NCI-H2081 treated with DMSO at 0.1 percent for 48 hours (cell line): ENCODE measurements around the gene WNT7B.

ENCODE experiments used
- DNase-seq: peaks from one replicate; lab custom pipeline; 2025; lab: John Stamatoyannopoulos, UW

Gene WNT7B

GRCh38 chr22:45977003-45977411 lies at the start of gene WNT7B:
Gene WNT7B, minus strand, starts transcription at chr22:45977162. Its CDS starts 408 bp downstream, at chr22:45976754.
- DNase-seq = no peak

- no peak for DNase-seq
Observed at GRCh38 chr22:46025973-46026898, 49.3 kb upstream of the WNT7B start.

GRCh38 chr22:46025225-46025972 lies 48.4 kb upstream of the WNT7B start:
- DNase-seq = no peak

- no peak for DNase-seq
Observed at GRCh38 chr22:46024136-46024840, 47.3 kb upstream of the WNT7B start.

GRCh38 chr22:46023558-46023981 lies 46.6 kb upstream of the WNT7B start:
- DNase-seq = no peak

- no peak for DNase-seq
Observed at GRCh38 chr22:46022881-46023512, 46.0 kb upstream of the WNT7B start.

GRCh38 chr22:46021577-46021976 lies 44.6 kb upstream of the WNT7B start:
- no peak for DNase-seq

- no peak for DNase-seq
Observed at GRCh38 chr22:46019351-46019750, 42.4 kb upstream of the WNT7B start.

- no peak for DNase-seq
Observed at GRCh38 chr22:46018859-46019258, 41.9 kb upstream of the WNT7B start.

- no peak for DNase-seq
Observed at GRCh38 chr22:46017166-46017565, 40.2 kb upstream of the WNT7B start.

GRCh38 chr22:46013460-46014416 lies 36.8 kb upstream of the WNT7B start:
- DNase-seq = no peak

GRCh38 chr22:46012881-46013281 lies 35.9 kb upstream of the WNT7B start:
- DNase-seq = no peak

GRCh38 chr22:46012182-46012880 lies 35.4 kb upstream of the WNT7B start:
- DNase-seq = no peak

- DNase-seq = no peak
Observed at GRCh38 chr22:46011627-46012181, 34.7 kb upstream of the WNT7B start.

- DNase-seq = no peak
Observed at GRCh38 chr22:46010951-46011626, 34.1 kb upstream of the WNT7B start.

- DNase-seq = no peak
Observed at GRCh38 chr22:46010207-46010867, 33.4 kb upstream of the WNT7B start.

- DNase-seq = no peak
Observed at GRCh38 chr22:46009730-46010129, 32.8 kb upstream of the WNT7B start.

GRCh38 chr22:46008836-46009596 lies 32.1 kb upstream of the WNT7B start:
- no peak for DNase-seq
